BJ (cell line): ENCODE data around the gene CLCF1. TPM values are rescaled to one million over a fixed set of nuclear protein-coding genes. Genes with fewer than 3 reads are reported as not detected.

Source experiments
- CTCF ChIA-PET: fragments of 350-600 bp; formaldehyde crosslinking; extraction: SDS; loops from one replicate; lab custom pipeline; 2021; ENCODE audit warnings: antibody characterized with exemption, inconsistent platforms; lab: Yijun Ruan, JAX
- POLR2A ChIA-PET: fragments of 300-600 bp; sonication (Branson Sonifier 250); formaldehyde crosslinking; extraction: SDS; loops from one replicate; lab custom pipeline; 2021; ENCODE audit warnings: antibody characterized with exemption; lab: Charles Lee
- DNase-seq: peaks from one replicate; pipeline ENCODE4 v3.0.0-alpha.2; 2011; ENCODE audit warnings: low read depth
- H3K27me3 ChIP-seq: 2 replicates; pipeline ENCODE4 v1.6.0; 2011; ENCODE audit warnings: low read length; ENCODE audit not compliant: control insufficient read depth, insufficient read depth
- H3K36me3 ChIP-seq: 2 replicates; pipeline ENCODE4 v1.5.1; 2011; ENCODE audit warnings: low read length; ENCODE audit not compliant: control insufficient read depth, insufficient read depth
- H3K4me3 ChIP-seq: 2 replicates; pipeline ENCODE4 v1.5.1; 2011; ENCODE audit warnings: low read depth, mild to moderate bottlenecking, control low read depth, low read length
- polyA plus RNA-seq: library from polyadenylated mRNA; depleted of rRNA; stranded (reverse); fragments of >200 nt; gene quantifications from 2 replicates; pipeline ENCODE4 v1.2.3, GENCODE V29; 2011
- TF ChIP-seq, protein P1 (sequence below): IDR thresholded peaks from 2 replicates; pipeline ENCODE4 v1.5.1; 2011; ENCODE audit warnings: low read depth, mild to moderate bottlenecking, control low read depth, inconsistent platforms, low read length, moderate library complexity; ENCODE audit not compliant: insufficient read depth

Gene CLCF1
- polyA plus RNA-seq, 1 experiment: 21.3 TPM

DNA sequence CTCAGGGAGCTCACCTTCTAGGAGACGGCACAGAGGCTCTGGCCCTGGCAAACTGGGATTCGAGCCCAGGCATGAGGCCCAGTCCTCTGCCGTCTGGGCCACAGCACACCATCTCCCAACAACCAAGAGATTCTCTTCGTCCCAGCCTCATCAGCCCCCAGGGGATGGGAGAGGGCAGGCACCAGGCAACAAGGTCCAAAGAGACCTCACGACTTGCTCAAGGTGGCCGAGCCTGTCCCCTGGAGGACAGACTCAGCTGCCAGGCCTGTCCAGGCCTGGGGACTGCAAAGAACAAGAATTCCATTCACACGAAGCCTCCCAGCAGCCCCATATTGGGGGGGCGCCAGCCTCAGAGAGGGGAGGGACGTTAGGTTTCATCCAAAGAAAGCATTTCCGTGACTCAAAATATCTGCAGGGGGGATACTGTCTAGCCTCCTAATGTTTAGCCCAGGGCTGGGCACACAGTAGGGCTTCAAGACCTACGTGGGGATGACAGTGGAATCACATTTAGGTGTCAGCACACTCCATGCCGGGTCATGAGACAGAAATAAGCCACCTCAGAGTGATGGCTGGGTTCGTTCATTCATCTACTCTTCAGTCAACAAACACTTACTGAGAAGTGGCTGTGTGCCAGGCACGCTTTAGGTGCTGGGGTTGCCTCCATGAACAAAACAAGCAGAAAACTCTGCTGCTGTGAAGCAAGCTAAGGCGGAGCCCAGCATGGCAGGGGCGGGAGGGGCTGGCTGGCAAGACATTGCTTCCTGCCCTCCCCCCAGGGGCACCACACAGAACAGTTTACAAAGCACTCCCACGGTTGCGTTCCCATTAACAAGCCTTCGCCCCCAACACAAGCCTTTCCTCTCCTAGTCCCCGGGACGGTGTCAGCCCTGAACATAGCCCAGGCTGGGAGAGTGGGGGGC lies 43.3 kb upstream of the CLCF1 start:
- DNase-seq: no peak
- POLR2A ChIA-PET: no interaction called here
- no peaks in the 10 kb centered on the region for H3K36me3 ChIP-seq
- H3K27me3 ChIP-seq: peaks cover 6% of the 10 kb centered on the region
- CTCF ChIA-PET: no interaction called here
- TF ChIP-seq, protein P1, sequence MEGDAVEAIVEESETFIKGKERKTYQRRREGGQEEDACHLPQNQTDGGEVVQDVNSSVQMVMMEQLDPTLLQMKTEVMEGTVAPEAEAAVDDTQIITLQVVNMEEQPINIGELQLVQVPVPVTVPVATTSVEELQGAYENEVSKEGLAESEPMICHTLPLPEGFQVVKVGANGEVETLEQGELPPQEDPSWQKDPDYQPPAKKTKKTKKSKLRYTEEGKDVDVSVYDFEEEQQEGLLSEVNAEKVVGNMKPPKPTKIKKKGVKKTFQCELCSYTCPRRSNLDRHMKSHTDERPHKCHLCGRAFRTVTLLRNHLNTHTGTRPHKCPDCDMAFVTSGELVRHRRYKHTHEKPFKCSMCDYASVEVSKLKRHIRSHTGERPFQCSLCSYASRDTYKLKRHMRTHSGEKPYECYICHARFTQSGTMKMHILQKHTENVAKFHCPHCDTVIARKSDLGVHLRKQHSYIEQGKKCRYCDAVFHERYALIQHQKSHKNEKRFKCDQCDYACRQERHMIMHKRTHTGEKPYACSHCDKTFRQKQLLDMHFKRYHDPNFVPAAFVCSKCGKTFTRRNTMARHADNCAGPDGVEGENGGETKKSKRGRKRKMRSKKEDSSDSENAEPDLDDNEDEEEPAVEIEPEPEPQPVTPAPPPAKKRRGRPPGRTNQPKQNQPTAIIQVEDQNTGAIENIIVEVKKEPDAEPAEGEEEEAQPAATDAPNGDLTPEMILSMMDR: no peak
- H3K4me3 ChIP-seq: no peak overlapping the region

DNA sequence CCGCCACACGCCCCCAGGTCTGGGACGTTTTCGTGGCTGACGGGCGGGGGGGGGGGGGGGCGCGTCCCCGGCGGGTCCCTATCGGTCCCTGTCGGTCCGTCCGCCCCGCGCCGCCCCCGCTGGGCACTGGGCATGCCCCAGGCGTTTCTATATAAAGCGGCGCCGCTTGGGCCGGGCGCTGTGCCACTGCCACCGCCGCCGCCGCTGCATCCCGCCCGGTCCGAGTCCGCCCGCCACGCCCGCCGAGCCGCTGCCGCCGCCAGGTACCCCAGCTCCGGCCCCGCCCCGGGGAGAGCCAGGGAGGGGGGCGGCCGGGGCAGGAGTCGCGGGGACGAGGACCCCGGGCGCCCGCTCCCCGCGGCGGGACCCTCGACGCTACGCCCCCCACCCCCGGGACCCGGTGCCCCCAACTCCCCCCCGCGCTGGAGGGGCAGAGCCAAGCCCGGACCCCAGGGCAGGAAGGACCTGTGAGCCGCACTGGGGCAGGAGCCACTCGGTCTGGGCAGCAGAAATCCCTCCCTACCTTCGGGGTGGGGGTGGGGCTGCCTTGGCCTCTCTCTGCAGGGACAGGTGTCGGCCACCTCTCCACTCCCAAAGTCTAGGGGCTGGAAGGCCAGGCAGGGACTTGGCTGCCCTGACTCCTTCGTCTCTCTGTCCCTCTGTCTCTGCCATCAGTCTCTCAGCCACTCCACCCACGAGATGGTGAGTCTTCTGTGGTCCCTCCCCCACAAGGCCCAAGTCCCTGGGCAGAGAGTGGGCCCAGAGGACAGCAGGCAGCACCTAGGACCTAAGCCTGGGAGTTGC lies 42.3 kb upstream of the CLCF1 start, which contains the start of gene CARNS1:
CARNS1 (plus strand) TSS at position 178 of the 804 bp plus-strand sequence; CDS start at position 700, 522 bp downstream.
- TF ChIP-seq, protein P1: no peak
- Histone ChIP-seq H3K27me3 (peaks cover 9% of the 10 kb centered on the region), H3K4me3 (no peak within 1 kb of the TSS), H3K36me3 (no peaks in the 10 kb centered on the region)
- ChIA-PET POLR2A (no interaction called here), CTCF (no interaction called here)
- DNase-seq: no peak

DNA sequence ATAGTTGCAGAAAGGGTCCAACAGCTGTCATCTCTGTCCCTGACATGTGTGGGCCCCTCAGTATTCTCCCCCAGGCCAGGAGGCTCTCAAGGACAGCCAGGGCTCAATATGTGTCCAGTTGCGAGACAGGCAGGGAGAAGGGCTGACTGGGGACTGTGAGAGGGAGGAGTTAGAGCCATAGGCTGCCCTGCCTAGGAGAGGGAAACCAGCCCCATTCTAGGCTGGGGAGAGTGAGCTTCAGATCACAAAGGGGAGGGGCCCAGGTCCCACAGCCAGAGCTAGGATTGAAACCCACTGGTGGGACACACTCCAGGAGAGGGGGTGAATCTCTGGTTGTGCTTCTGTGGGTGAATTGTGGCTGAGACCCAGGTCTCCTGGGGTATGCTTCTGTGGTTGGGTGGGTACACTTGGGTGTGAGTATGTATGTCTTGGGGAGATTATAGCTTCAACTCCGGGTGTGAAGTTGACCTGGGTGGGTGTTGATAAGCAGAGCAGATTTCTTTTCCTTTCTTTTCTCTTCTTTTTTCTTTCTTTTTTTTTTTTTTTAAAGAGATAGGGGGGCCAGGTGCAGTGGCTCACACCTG lies 40.0 kb upstream of the CLCF1 start:
- Histone ChIP-seq H3K4me3 (no peak overlapping the region), H3K27me3 (peaks cover 14% of the 10 kb centered on the region), H3K36me3 (no peaks in the 10 kb centered on the region)
- ChIA-PET POLR2A (no interaction called here), CTCF (interaction anchor here (1.4 kb wide), 1 partner anchor 12 kb away, joined by 5 read pairs; the partner anchor contains the start of gene PPP1CA)
- DNase-seq: no peak
- TF ChIP-seq, protein P1: no peak

DNA sequence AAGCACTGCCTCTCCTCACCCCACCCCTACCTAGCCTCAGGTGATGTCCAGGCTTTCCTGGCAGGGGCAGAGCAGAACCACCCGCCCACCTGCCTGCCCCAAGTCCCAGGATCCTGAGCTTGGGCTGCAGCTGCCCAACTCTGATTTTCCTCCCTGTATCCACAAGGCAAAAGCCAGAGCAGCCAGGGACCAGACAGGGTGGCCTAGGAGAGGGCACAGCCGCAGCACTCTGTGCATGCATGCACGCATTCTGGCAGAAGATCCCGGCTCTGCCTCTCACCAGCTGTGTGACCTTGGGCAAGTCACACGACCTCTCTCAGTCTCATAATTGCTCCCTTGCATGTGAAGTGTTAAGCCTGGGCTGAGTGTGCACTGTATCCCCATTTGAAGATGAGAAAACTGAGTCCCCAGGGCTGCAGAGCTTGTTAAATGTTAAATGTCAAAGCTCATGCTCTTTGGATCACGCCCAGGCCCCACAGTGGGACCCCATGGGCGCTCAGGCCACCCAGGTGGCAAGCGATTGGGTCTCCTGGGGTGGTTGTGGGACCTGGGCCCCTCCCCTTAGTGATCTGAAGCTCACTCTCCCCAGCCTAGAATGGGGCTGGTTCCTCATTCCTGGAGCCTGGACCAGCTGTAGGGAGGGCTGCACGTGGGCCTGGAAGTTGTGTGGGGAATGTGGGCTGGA lies 39.2 kb upstream of the CLCF1 start:
- no peak for DNase-seq
- peaks cover 15% of the 10 kb centered on the region for H3K27me3 ChIP-seq
- H3K4me3 ChIP-seq: no peak overlapping the region
- CTCF ChIA-PET: interaction anchor here (0.8 to 1.9 kb wide), 2 partner anchors 11 to 30 kb away, joined by 4 to 5 read pairs; partner anchors contain the start of gene PPP1CA
- no peaks in the 10 kb centered on the region for H3K36me3 ChIP-seq
- POLR2A ChIA-PET: no interaction called here
- TF ChIP-seq, protein P1: no peak
